ENCODE results near the gene ACACB. TPM values are rescaled to one million over a fixed set of nuclear protein-coding genes. Genes with fewer than 3 reads are reported as not detected.

ACACB gene
- total and polyA plus RNA-seq, 8 donors = 23.4 to 58.9 (median 31.6) TPM

GRCh38 chr12:109197327-109197726 lies 80.9 kb downstream of the ACACB start:
- TF ChIP-seq CTCF (IDR thresholded peaks at IDR 0.05) = no peak
- peaks cover 0 to 57% (median 7%) of the 10 kb centered on the region in 3 donors for H3K36me3 ChIP-seq
- H3K27me3 ChIP-seq = no peaks in the 10 kb centered on the region
- intact Hi-C loops (cut with DNase I) = no loop called here
- H3K4me1 ChIP-seq = peaks cover 0 to 3% (median 0%) of the 10 kb centered on the region in 3 donors
- WGBS, 2 donors = 85 to 88% methylated on average over 10 of the region's 10 CpGs
- H3K27ac ChIP-seq = no peak overlapping the region
- DNase-seq = no peak
- H3K4me3 ChIP-seq = no peak overlapping the region
- FAIRE-seq = no peak
- ATAC-seq = no peak
- no peaks in the 10 kb centered on the region for H3K9me3 ChIP-seq

- ATAC-seq = no peak
- H3K27ac ChIP-seq = no peak overlapping the region
- no peak for FAIRE-seq
- intact Hi-C loops (cut with DNase I) = no loop called here
- H3K9me3 ChIP-seq = no peaks in the 10 kb centered on the region
- H3K27me3 ChIP-seq = no peaks in the 10 kb centered on the region
- peaks cover 0 to 54% (median 7%) of the 10 kb centered on the region in 3 donors for H3K36me3 ChIP-seq
- H3K4me1 ChIP-seq = peaks cover 0 to 3% (median 0%) of the 10 kb centered on the region in 3 donors
- TF ChIP-seq CTCF (IDR thresholded peaks at IDR 0.05) = no peak
- DNase-seq = no peak
- WGBS, 2 donors = 95 to 96% methylated on average over 11 of the region's 11 CpGs
- H3K4me3 ChIP-seq = no peak overlapping the region
Observed at GRCh38 chr12:109199324-109199723, 82.9 kb downstream of the ACACB start.

GRCh38 chr12:109200825-109201495 lies 84.6 kb downstream of the ACACB start:
- ATAC-seq (no peak), DNase-seq (no peak), FAIRE-seq (no peak)
- no peaks in the 10 kb centered on the region for H3K9me3 ChIP-seq
- TF ChIP-seq CTCF (IDR thresholded peaks at IDR 0.05) = no peak
- H3K4me1 ChIP-seq = peaks cover 0 to 3% (median 0%) of the 10 kb centered on the region in 3 donors
- H3K27ac ChIP-seq = no peak overlapping the region
- H3K4me3 ChIP-seq = no peak overlapping the region
- no peaks in the 10 kb centered on the region for H3K27me3 ChIP-seq
- peaks cover 0 to 48% (median 11%) of the 10 kb centered on the region in 3 donors for H3K36me3 ChIP-seq
- WGBS, 2 donors = 94% methylated on average over 14 of the region's 14 CpGs
- intact Hi-C loops (cut with DNase I) = no loop called here

GRCh38 chr12:109201496-109201885 lies 85.1 kb downstream of the ACACB start:
- FAIRE-seq (no peak), ATAC-seq (no peak), DNase-seq (no peak)
- TF ChIP-seq CTCF (IDR thresholded peaks at IDR 0.05) = no peak
- H3K9me3 ChIP-seq = no peaks in the 10 kb centered on the region
- intact Hi-C loops (cut with DNase I) = no loop called here
- H3K4me1 ChIP-seq = peaks cover 0 to 3% (median 0%) of the 10 kb centered on the region in 3 donors
- H3K27ac ChIP-seq = no peak overlapping the region
- no peak overlapping the region for H3K4me3 ChIP-seq
- peaks cover 0 to 44% (median 12%) of the 10 kb centered on the region in 3 donors for H3K36me3 ChIP-seq
- 92% methylated on average over 17 of the region's 17 CpGs for WGBS, 2 donors
- H3K27me3 ChIP-seq = no peaks in the 10 kb centered on the region

- no peak for DNase-seq
- intact Hi-C loops (cut with DNase I) = no loop called here
- H3K4me1 ChIP-seq = no peaks in the 10 kb centered on the region
- H3K4me3 ChIP-seq = no peak overlapping the region
- peaks cover 0 to 51% (median 15%) of the 10 kb centered on the region in 3 donors for H3K36me3 ChIP-seq
- ATAC-seq = no peak
- no peak for TF ChIP-seq CTCF (IDR thresholded peaks at IDR 0.05)
- H3K27me3 ChIP-seq = no peaks in the 10 kb centered on the region
- WGBS, 2 donors = 94 to 96% methylated on average over 3 of the region's 3 CpGs
- FAIRE-seq = no peak
- no peak overlapping the region for H3K27ac ChIP-seq
- H3K9me3 ChIP-seq = no peaks in the 10 kb centered on the region
Observed at GRCh38 chr12:109202770-109203169, 86.4 kb downstream of the ACACB start.

All from pancreas (tissue), 10 donors.